ENCODE measurements around the gene LBHD2. TPM values are rescaled to one million over a fixed set of nuclear protein-coding genes. Genes with fewer than 3 reads are reported as not detected.
"Not testable (repeated sequence)": the region's sequence is repeated elsewhere in the genome, so short reads cannot be mapped to it uniquely, and the experiment has no call there.

LBHD2 gene
- total RNA-seq, 1 donor from 2014 or later = not detected

DNA sequence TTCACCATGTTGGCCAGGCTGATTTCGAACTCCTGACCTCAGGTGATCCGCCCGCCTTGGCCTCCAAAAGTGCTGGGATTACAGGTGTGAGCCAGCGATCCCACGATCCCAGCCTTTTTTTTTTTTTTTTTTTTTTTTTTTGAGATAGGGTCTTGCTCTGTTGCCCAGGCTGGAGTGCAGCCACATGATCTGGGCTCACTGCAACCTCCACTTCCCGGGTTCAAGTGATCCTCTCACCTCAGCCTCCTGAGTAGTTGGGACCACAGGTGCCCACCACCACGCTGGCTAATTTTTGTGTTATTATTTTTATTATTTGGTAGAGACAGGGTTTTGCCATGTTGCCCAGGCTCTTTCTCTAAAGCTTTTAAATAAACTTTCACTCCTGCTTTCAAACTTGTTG is 33.5 kb downstream of the LBHD2 start:
- intact Hi-C loops (cut with micrococcal nuclease) = not testable (repeated sequence)

DNA sequence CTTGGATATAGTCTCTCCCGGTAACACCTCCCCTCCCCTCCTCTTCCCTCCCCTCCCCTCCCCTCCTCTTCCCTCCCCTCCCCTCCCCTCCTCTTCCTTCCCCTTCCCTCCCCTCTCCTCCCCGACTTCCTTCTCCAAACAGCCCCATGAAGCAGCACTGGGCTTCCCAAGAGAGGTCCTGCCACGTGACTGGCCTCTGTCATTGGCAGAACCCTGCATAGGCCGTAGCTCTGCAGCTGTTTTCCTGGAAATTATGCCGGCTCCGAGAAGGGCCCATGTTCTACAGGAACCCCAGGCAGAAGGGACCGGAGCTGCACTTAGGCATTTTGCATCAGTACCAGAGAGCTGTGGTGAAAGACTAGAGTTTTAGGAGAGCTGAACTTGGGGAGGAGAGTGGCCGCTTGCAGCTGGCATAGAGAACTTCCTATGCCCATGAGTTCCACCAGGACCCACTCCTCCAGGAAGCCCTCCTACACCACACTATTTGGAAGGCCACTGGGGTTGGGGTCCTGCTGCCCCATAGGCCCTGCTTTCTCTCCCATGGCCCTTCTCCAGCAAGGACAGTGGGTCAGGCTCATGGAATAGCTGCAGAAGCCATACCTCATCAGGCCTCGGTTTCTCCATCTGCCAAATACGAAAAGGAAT is 34.1 kb downstream of the LBHD2 start:
- intact Hi-C loops (cut with micrococcal nuclease) = no loop called here

- intact Hi-C loops (cut with micrococcal nuclease) = no loop called here
Measured at GRCh38 chr14:103118663-103119404, 34.8 kb downstream of the LBHD2 start.

DNA sequence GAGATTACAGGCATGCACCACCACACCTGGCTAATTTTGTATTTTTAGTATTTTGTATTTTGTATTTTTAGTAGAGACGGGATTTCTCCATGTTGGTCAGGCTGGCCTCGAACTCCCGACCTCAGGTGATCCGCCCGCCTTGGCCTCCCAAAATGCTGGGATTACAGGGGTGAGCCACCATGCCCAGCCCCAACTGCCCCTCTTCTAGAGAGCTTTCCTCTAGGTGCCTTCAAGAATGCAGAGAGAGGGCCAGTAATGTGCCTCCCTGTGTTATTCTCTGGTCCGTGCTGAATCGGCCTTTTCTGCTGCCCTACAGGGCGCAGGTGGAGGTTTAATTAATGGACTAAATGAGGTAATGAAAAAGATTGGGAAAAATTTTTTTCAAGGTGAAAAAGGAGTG is 35.5 kb downstream of the LBHD2 start:
- intact Hi-C loops (cut with micrococcal nuclease) = not testable (repeated sequence)

DNA sequence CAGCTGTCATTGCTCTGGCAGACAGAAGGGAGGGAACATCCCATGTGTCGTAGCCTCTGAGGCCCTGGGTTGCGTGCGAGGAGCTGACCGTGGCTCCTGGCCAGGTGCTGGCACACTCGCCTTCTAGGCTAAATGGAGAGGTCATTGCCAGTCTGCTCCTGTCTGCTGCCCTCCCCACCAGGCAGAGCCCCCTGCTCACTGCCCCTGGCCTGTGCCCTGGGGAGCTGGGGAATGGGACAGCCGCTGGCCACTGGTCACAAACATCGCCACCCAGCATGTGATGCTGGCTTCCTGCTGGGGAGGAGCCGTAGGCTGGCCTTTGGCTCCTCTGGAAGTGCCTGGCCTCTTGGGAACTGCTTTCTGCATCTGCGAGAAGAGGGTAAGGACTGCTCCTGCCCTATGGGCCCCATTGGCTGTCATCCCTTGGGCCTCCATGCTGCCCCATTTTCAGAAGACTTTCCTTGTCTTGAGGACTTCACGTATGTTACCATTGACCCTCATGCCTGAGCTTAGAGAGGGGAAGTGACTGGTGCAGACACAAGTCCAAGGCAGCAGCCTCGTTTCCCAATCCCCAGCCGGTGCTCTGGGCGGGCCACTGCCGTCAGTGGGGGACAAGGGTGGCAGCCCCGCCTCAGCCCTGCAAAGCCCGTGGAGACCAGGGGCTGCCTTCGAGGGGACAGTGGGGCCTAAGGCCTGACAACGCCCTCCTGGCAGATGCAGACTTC is 37.3 kb downstream of the LBHD2 start:
- intact Hi-C loops (cut with micrococcal nuclease) = no loop called here

DNA sequence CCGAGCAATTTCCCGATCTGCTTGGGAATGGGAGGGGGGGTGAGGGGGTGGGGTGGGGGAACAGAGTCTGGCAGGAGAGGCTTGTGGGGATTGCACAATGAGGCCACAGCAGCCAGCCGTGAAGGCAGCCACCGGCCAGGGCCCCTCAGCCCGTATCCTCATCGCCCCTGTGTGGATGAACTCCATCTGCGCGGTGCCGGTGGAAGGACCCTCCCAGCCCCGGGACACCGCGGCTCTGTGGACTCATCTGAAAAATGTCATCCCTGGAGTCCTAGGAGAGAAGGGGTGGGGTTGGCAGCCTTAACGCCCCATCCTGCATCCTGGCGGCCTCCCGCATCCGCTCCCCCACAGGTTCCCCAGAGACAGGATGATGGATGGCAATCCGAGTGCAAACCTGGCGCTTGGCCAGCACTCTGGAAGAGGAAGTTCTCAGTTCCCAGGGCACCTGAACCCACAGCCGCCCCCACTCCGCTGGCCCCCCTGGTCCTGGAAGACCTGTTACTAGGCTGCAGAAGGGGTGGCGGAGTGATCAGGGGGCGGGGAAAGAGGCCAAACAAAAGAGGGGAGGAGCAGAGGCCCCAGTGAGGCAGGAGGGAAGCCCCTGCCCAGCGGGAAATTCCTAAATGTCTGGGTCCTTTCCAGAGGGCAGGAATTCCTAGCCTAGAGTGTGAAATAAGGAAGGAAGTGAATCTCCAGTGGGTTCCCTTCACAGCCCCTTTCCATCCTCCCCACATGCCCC is 38.0 kb downstream of the LBHD2 start:
- intact Hi-C loops (cut with micrococcal nuclease) = no loop called here

DNA sequence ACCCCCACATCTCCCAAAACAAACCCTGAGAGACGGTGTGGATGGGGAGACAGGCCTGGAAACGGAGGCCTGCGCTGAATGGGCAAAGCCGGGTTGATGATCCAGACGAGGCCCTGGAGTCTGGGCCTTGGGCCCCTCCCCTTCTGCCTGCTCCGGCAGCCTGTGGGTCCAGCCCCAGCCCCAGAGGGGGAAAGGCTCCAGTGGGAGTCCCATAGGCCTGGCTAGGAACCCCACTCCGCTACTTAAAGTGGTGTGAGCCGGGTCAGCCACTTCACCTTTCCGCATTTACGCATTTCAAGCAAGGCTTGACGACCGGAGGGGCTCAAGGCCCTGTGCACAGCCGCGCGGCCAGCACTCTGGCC is 38.6 kb downstream of the LBHD2 start:
- intact Hi-C loops (cut with micrococcal nuclease) = no loop called here

- intact Hi-C loops (cut with micrococcal nuclease) = no loop called here
Measured at GRCh38 chr14:103122947-103123633, 39.1 kb downstream of the LBHD2 start, which contains the start of gene TNFAIP2. Gene TNFAIP2 (plus strand): TSS chr14:103123461. CDS start chr14:103126458, 2,997 bp downstream.

DNA sequence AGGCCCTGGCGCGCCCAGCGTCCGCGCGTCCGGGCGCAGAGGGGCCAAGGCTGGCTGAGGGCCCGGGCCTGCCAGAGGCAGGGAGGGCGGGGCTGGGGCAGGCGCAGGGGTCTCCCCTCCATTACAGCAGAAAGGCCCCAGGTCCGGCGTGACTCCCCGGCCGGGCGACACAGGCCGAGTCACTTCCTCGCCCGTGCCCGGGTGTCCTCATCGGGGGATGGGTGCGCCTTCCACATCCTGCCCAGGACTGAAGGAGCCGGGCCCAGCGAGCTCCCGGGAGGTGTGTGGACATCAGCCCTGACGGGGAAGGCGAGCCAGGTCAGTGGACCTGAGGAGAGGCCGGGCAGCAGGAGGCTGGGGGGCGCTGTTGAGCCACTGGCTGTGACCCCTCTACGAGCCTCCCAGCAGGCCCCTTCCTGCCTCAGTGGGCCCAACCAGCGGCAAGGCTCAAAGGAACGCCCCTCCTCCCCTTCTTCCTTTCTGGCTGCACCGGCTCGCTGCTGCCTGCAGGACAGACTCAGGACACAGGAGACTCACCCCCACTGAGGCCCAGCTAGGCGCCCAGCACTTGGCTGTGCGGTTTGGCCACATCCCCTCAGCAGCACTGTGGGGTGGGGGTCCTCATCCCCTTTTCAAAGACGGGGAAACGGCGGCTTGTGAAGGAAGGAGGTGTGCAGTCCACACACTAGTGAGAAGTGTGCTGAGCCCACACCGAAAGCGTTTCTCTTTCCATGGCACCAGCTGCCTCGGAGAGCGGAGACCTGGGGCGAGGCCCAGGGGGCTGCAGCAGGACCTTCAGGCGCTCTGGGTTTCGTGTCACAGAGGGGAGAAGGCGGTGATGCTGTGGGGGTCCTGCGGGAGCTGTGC is 39.9 kb downstream of the LBHD2 start:
- intact Hi-C loops (cut with micrococcal nuclease) = no loop called here

GRCh38 chr14:103124501-103125001 is 40.5 kb downstream of the LBHD2 start:
- intact Hi-C loops (cut with micrococcal nuclease) = no loop called here

DNA sequence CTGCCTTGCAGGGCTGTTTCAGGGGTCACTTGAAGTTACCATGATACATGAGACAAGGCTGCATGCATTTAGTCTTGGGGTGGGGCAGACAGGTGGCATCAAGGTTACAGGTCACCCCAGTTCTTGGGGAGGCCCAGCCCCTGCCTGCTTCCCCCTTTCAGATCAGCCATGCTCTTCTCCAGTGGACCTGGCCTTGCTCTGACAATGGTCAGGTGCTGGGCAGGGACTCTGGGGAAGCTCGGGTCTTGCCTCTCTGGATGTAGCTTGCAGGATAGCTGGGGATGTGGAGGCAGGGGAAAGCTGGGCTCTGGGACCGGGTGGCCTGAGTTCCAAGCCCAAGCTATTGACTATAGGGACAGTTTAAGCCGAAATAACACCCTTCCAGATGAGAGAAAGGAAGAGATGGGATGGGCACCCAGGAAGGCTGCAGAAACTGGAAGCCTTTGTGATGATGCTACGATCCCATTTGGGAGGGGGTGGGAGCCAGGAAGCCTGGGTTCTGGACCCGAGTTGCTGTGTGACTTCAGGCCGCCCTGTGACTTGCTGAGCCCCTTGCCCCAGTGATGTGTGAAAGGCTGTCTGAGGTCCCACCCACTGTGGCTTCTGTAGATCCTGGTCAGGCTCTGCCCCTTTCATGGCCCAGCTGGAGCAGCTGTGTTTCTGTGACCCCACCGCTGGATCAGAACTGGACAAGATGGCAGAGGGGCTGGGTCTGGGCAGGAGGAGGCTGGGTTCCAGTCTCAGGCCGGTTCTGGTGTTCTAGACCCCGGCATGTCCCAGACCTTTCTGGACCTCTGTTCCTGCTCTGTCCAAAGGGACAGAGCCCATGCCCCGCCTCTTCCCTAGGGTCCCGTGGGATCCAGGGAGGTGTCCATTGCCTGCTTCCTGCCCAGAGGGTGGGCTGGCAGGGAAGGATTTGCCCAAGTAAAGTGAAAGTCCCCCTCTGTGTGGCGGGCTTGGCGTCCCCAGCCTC is 41.4 kb downstream of the LBHD2 start:
- intact Hi-C loops (cut with micrococcal nuclease) = no loop called here

- intact Hi-C loops (cut with micrococcal nuclease) = no loop called here
Measured at GRCh38 chr14:103126088-103126872, 42.3 kb downstream of the LBHD2 start.

- intact Hi-C loops (cut with micrococcal nuclease) = no loop called here
Measured at GRCh38 chr14:103126873-103127304, 42.9 kb downstream of the LBHD2 start.

DNA sequence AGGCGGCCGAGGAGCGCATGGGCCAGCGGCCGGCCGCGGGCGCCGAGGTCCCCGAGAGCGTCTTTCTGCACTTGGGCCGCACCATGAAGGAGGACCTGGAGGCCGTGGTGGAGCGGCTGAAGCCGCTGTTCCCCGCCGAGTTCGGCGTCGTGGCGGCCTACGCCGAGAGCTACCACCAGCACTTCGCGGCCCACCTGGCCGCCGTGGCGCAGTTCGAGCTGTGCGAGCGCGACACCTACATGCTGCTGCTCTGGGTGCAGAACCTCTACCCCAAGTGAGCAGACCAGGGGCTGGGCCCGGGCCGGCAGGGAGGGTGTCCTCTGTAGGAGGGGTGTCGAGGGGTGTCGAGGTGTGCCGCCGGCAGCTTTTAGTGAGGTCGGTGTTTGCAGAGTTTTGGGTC is 43.3 kb downstream of the LBHD2 start:
- intact Hi-C loops (cut with micrococcal nuclease) = no loop called here

GRCh38 chr14:103127861-103128598 is 44.0 kb downstream of the LBHD2 start:
- intact Hi-C loops (cut with micrococcal nuclease) = no loop called here

- intact Hi-C loops (cut with micrococcal nuclease) = no loop called here
Measured at GRCh38 chr14:103128631-103129300, 44.8 kb downstream of the LBHD2 start.

Data from T-helper 1 cell treated with Interleukin-12 subunit alpha and Interleukin-12 subunit beta and Interleukin-4 antibody, amounts not matched to agents 30 ng/mL and 1 ng/mL, for 36 hours (primary cell).